Peyer's patch (tissue), 4 donors: Measurements from ENCODE around the gene DLGAP1. TPM values are rescaled to one million over a fixed set of nuclear protein-coding genes. Genes with fewer than 3 reads are reported as not detected.

Experiments used
- DNase-seq, 3 donors: peaks; one replicate each; pipeline ENCODE4 v3.0.0-alpha.2; 2017 to 2019
- H3K27ac ChIP-seq, 4 donors: fragments of 200-600 bp; sonication (generic); one replicate each; pipeline ENCODE4 v1.5.1; 2016 to 2019
- H3K27me3 ChIP-seq, 2 donors: fragments of 200-600 bp; sonication (generic); one replicate each; pipeline ENCODE4 v1.5.1; 2019
- H3K36me3 ChIP-seq, 3 donors: fragments of 200-600 bp; sonication (generic); one replicate each; pipeline ENCODE4 v1.5.1; 2016 to 2019
- H3K4me1 ChIP-seq, 4 donors: fragments of 200-600 bp; sonication (generic); one replicate each; pipeline ENCODE4 v1.5.1; 2016 to 2019
- H3K4me3 ChIP-seq, 4 donors: fragments of 200-600 bp; sonication (generic); 1 replicate in 3 of 4; 2 replicates in 1 of 4; pipeline ENCODE4 v1.5.1; 2016 to 2019; ENCODE audit warnings: mild to moderate bottlenecking in 1 of 4
- H3K9me3 ChIP-seq, 4 donors: fragments of 200-600 bp; sonication (generic); one replicate each; pipeline ENCODE4 v1.5.1; 2016 to 2019; ENCODE audit warnings: mild to moderate bottlenecking in 1 of 4
- POLR2A ChIP-seq, 2 donors: fragments of 450-650 bp; IDR thresholded peaks; one replicate each; pipeline ENCODE4 v1.5.1; 2017; ENCODE audit warnings: antibody characterized with exemption in 2 of 2, mild to moderate bottlenecking in 2 of 2, moderate library complexity in 2 of 2
- total RNA-seq, 4 donors: library from RNA; depleted of rRNA; stranded (reverse); fragments of >200 nt; gene quantifications; one replicate each; pipeline ENCODE4 v1.1.0, GENCODE V29; 2016
- TF ChIP-seq, protein P1 (sequence below), 6 experiments: fragments of 450-650 bp in 4 of 6; fragments of 200-600 bp in 2 of 6; sonication (generic) in 1 of 6; IDR thresholded peaks; one replicate each; pipeline ENCODE4 v1.5.1; 2017 to 2019; ENCODE audit warnings: antibody characterized with exemption in 6 of 6, mild to moderate bottlenecking in 3 of 6, moderate library complexity in 1 of 6

The DLGAP1 gene
- total RNA-seq, 4 donors from 2014 or later = 0.53 to 4.1 (median 2.1) TPM

DNA sequence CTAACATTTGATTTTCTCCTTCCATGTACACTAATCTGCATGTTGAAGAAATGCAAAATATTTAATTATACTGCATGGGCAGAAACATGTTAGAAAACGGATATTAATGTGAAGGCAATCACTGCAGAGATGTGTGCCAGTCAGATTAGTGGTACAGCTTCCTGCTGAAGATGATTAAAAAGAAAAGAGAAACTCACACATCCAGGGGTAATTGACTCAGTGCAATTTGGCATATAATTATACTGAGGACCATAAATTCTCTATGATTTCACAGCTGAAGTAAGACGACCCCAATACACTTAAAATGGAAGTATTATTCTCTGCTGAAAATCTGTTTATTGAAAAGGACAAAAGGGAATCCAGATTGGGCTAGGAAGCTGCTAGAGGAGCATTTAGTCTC is 761.7 kb downstream of the DLGAP1 start:
- H3K4me3 ChIP-seq = no peak overlapping the region
- H3K27ac ChIP-seq = no peak overlapping the region
- no peaks in the 10 kb centered on the region for H3K9me3 ChIP-seq
- H3K27me3 ChIP-seq = no peaks in the 10 kb centered on the region
- H3K36me3 ChIP-seq = no peaks in the 10 kb centered on the region
- H3K4me1 ChIP-seq = no peaks in the 10 kb centered on the region
- DNase-seq = no peak
- TF ChIP-seq POLR2A (IDR thresholded peaks at IDR 0.05) = no peak
- TF ChIP-seq, protein P1, sequence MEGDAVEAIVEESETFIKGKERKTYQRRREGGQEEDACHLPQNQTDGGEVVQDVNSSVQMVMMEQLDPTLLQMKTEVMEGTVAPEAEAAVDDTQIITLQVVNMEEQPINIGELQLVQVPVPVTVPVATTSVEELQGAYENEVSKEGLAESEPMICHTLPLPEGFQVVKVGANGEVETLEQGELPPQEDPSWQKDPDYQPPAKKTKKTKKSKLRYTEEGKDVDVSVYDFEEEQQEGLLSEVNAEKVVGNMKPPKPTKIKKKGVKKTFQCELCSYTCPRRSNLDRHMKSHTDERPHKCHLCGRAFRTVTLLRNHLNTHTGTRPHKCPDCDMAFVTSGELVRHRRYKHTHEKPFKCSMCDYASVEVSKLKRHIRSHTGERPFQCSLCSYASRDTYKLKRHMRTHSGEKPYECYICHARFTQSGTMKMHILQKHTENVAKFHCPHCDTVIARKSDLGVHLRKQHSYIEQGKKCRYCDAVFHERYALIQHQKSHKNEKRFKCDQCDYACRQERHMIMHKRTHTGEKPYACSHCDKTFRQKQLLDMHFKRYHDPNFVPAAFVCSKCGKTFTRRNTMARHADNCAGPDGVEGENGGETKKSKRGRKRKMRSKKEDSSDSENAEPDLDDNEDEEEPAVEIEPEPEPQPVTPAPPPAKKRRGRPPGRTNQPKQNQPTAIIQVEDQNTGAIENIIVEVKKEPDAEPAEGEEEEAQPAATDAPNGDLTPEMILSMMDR (IDR thresholded peaks at IDR 0.05) = no peak

GRCh38 chr18:3692691-3693090 is 762.4 kb downstream of the DLGAP1 start:
- H3K36me3 ChIP-seq = no peaks in the 10 kb centered on the region
- no peaks in the 10 kb centered on the region for H3K27me3 ChIP-seq
- H3K27ac ChIP-seq = no peak overlapping the region
- H3K4me1 ChIP-seq = no peaks in the 10 kb centered on the region
- no peak overlapping the region for H3K4me3 ChIP-seq
- DNase-seq = no peak
- H3K9me3 ChIP-seq = no peaks in the 10 kb centered on the region
- TF ChIP-seq, protein P1 (IDR thresholded peaks at IDR 0.05) = no peak
- no peak for TF ChIP-seq POLR2A (IDR thresholded peaks at IDR 0.05)

DNA sequence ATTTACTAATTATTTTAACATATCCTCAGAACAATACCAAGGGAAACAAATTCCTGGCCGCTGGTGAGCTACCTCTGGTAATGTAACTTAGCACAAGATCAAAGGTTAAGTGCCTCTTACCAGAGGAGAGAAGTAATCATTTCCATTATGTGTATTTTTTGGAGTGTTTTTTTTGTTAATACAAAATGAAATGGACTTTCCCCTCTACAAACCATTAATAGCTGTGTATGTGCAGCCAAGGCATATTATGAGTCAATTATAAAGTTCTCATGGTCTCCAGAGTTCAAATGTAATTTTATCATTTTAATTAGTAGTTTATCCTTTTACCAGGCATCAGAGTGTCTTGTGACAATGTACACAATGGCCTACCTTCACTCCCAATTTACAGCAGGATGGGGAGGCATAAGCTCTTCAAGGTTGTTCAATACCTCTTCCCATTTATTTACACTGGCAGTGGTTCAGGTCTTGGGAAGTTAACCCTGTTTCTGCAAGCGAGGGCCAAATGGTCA is 762.9 kb downstream of the DLGAP1 start:
- Histone ChIP-seq H3K27me3 (no peaks in the 10 kb centered on the region), H3K4me3 (no peak overlapping the region), H3K27ac (no peak overlapping the region), H3K9me3 (no peaks in the 10 kb centered on the region), H3K36me3 (no peaks in the 10 kb centered on the region), H3K4me1 (no peaks in the 10 kb centered on the region)
- DNase-seq = no peak
- TF ChIP-seq POLR2A (IDR thresholded peaks at IDR 0.05) = no peak
- TF ChIP-seq, protein P1 (IDR thresholded peaks at IDR 0.05) = no peak

GRCh38 chr18:3691705-3692104 is 763.4 kb downstream of the DLGAP1 start:
- Histone ChIP-seq H3K36me3 (no peaks in the 10 kb centered on the region), H3K4me1 (no peaks in the 10 kb centered on the region), H3K9me3 (no peaks in the 10 kb centered on the region), H3K4me3 (no peak overlapping the region), H3K27ac (no peak overlapping the region), H3K27me3 (no peaks in the 10 kb centered on the region)
- DNase-seq = no peak
- TF ChIP-seq, protein P1 (IDR thresholded peaks at IDR 0.05) = no peak
- no peak for TF ChIP-seq POLR2A (IDR thresholded peaks at IDR 0.05)

DNA sequence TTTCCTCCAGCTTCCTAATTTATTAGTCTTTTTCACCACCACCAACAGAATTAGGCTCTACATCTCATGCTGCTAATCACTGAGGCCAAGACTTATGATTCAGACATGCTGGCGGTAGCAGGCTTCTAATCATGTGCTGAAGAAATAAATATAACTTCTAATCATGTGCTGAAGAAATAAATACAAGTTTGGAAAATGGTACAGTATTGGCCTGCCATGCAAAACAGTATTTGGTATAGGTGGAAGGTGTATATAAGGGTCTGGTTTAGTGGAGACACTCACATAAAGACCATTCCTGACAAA is 764.4 kb downstream of the DLGAP1 start:
- DNase-seq = no peak
- Histone ChIP-seq H3K27ac (no peak overlapping the region), H3K36me3 (no peaks in the 10 kb centered on the region), H3K9me3 (no peaks in the 10 kb centered on the region), H3K27me3 (no peaks in the 10 kb centered on the region), H3K4me1 (no peaks in the 10 kb centered on the region), H3K4me3 (no peak overlapping the region)
- TF ChIP-seq, protein P1 (IDR thresholded peaks at IDR 0.05) = no peak
- no peak for TF ChIP-seq POLR2A (IDR thresholded peaks at IDR 0.05)
